HEK293 (cell line): Measurements from ENCODE around the gene PLCB3.

Experiments used
- CTCF ChIA-PET: fragments of 350-600 bp; formaldehyde crosslinking; extraction: SDS; loops from one replicate; lab custom pipeline; 2021; ENCODE audit warnings: antibody characterized with exemption; lab: Yijun Ruan, JAX
- POLR2A ChIA-PET: fragments of 300-600 bp; formaldehyde crosslinking; extraction: SDS; loops from one replicate; lab custom pipeline; 2020; ENCODE audit warnings: antibody characterized with exemption, inconsistent platforms; lab: Yijun Ruan, JAX
- H3K27ac ChIP-seq: fragments of 200-500 bp; sonication (Bioruptor generic); 2 replicates; pipeline ENCODE4 v1.5.1; 2014; ENCODE audit warnings: low read depth, low read length, control low read depth, inconsistent platforms; ENCODE audit errors: extremely low read depth
- H3K36me3 ChIP-seq, 2 experiments: fragments of 200-500 bp in 1 of 2; sonication (Bioruptor generic) in 1 of 2; 1 replicate in 1 of 2; 2 replicates in 1 of 2; pipeline ENCODE4 v1.5.1; 2014 to 2017; ENCODE audit warnings: inconsistent platforms in 2 of 2, low read length in 2 of 2; ENCODE audit not compliant: control insufficient read depth in 2 of 2, insufficient read depth in 1 of 2
- H3K4me1 ChIP-seq: fragments of 200-500 bp; sonication (Bioruptor generic); 2 replicates; pipeline ENCODE4 v1.5.1; 2014; ENCODE audit warnings: mild to moderate bottlenecking, low read length, inconsistent platforms; ENCODE audit not compliant: control insufficient read depth, insufficient read depth
- H3K4me3 ChIP-seq: 2 replicates; pipeline ENCODE4 v1.5.1; 2011; ENCODE audit warnings: low read depth, mild to moderate bottlenecking, control low read depth, low read length, moderate library complexity
- H3K9me3 ChIP-seq: fragments of 200-500 bp; sonication (Bioruptor generic); 2 replicates; pipeline ENCODE4 v1.5.1; 2014; ENCODE audit warnings: low read depth, low read length, inconsistent platforms; ENCODE audit not compliant: control insufficient read depth, insufficient read depth
- GLI4 ChIP-seq: fragments of 450-650 bp; formaldehyde crosslinking; IDR thresholded peaks from 2 replicates; pipeline ENCODE4 v1.5.1; 2016; ENCODE audit warnings: missing biosample characterization, missing genetic modification characterization
- HOXD13 ChIP-seq: sonication (generic); formaldehyde crosslinking; IDR thresholded peaks from 2 replicates; pipeline ENCODE4 v1.8.0; 2022; ENCODE audit warnings: missing genetic modification reagents, borderline replicate concordance
- KLF7 ChIP-seq: fragments of 450-650 bp; formaldehyde crosslinking; IDR thresholded peaks from 2 replicates; pipeline ENCODE4 v1.5.1; 2016; ENCODE audit warnings: missing biosample characterization, missing genetic modification characterization, borderline replicate concordance
- KLF8 ChIP-seq: fragments of 450-650 bp; formaldehyde crosslinking; IDR thresholded peaks from 2 replicates; pipeline ENCODE4 v1.5.1; 2016; ENCODE audit warnings: missing biosample characterization, missing genetic modification characterization
- OSR2 ChIP-seq: fragments of 450-650 bp; formaldehyde crosslinking; IDR thresholded peaks from 2 replicates; pipeline ENCODE4 v1.5.1; 2016; ENCODE audit warnings: missing biosample characterization, missing genetic modification characterization
- SP3 ChIP-seq: fragments of 450-650 bp; formaldehyde crosslinking; IDR thresholded peaks from 2 replicates; pipeline ENCODE4 v1.5.1; 2016; ENCODE audit warnings: missing biosample characterization, missing genetic modification characterization
- ZIC2 ChIP-seq: fragments of 450-650 bp; formaldehyde crosslinking; IDR thresholded peaks from 2 replicates; pipeline ENCODE4 v1.5.1; 2016; ENCODE audit warnings: missing biosample characterization, missing genetic modification characterization
- ZNF292 ChIP-seq: fragments of 450-650 bp; formaldehyde crosslinking; IDR thresholded peaks from 2 replicates; pipeline ENCODE4 v1.5.1; 2016; ENCODE audit warnings: low read depth, missing biosample characterization, missing genetic modification characterization, borderline replicate concordance
- ZNF48 ChIP-seq: fragments of 450-650 bp; formaldehyde crosslinking; IDR thresholded peaks from 2 replicates; pipeline ENCODE4 v1.5.1; 2016; ENCODE audit warnings: missing biosample characterization, missing genetic modification characterization
- ZNF514 ChIP-seq: fragments of 450-650 bp; formaldehyde crosslinking; IDR thresholded peaks from 2 replicates; pipeline ENCODE4 v1.5.1; 2016; ENCODE audit warnings: missing biosample characterization, missing genetic modification characterization
- ZNF677 ChIP-seq: fragments of 450-650 bp; IDR thresholded peaks from 2 replicates; pipeline ENCODE4 v1.5.0; 2018; ENCODE audit warnings: missing biosample characterization, mild to moderate bottlenecking, missing genetic modification characterization, moderate library complexity
- ZNF76 ChIP-seq: fragments of 450-650 bp; formaldehyde crosslinking; IDR thresholded peaks from 2 replicates; pipeline ENCODE4; 2016; ENCODE audit warnings: low read depth, missing biosample characterization, missing genetic modification characterization, borderline replicate concordance
- TF ChIP-seq, protein P1 (sequence below): fragments of 450-650 bp; formaldehyde crosslinking; IDR thresholded peaks from 2 replicates; pipeline ENCODE4 v1.5.1; 2016; ENCODE audit warnings: missing biosample characterization, missing genetic modification characterization
- TF ChIP-seq, protein P2 (sequence below): fragments of 450-650 bp; formaldehyde crosslinking; IDR thresholded peaks from 2 replicates; pipeline ENCODE4 v1.5.1; 2016; ENCODE audit warnings: missing biosample characterization, missing genetic modification characterization
- TF ChIP-seq, protein P3 (sequence below): fragments of 450-650 bp; formaldehyde crosslinking; IDR thresholded peaks from 2 replicates; pipeline ENCODE4 v1.5.1; 2016; ENCODE audit warnings: missing biosample characterization, missing genetic modification characterization

Gene PLCB3

DNA sequence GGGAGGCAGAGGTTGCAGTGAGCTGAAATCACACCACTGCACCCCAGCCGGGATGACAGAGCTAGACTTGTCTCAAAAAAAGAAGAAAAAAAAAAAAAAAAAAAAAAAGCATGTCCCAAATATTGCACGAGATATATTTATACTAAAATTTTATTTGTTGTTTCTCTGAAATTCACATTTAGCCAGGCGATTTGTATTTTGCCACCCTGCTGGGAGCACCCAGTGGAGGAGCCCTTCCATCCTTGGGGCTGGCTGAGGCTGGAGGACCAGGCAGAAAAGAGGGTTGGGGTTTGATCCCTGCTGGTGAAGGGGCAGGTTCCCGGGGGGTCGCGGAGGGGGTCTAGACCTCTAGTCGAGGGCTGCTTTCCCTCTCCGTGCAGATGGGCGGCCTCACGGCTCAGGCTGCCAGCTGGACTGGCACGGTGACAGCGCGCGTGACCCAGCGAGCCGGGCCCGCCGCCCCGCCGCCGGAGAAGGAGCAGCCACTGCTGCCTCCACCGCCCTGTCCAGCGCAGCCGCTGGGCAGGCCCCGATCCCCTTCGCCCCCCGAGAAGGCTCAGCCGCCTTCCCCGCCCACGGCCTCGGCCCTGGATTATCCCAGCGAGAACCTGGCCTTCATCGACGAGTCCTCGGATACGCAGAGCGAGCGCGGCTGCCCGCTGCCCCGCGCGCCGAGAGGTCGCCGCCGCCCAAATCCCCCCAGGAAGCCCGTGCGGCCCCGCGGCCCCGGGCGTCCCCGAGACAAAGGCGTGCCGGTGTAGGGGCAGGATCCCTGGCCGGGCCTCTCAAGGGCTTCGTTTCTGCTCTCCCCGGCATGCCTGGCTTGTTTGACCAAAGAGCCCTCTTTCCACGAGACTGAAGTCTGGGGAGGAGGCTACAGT lies 47.9 kb downstream of the PLCB3 start:
- Histone ChIP-seq H3K9me3 (no peaks in the 10 kb centered on the region), H3K4me3 (no peak overlapping the region), H3K4me1 (no peaks in the 10 kb centered on the region), H3K36me3 (no peaks in the 10 kb centered on the region), H3K27ac (no peak overlapping the region)
- no peak for TF ChIP-seq ZNF292 (tag by site-specific recombination)
- TF ChIP-seq HOXD13 (CRISPR knock-in tag): no peak
- TF ChIP-seq SP3: no peak
- TF ChIP-seq ZNF514 (tag by site-specific recombination): no peak
- TF ChIP-seq KLF8 (tag by site-specific recombination): no peak
- TF ChIP-seq OSR2: no peak
- TF ChIP-seq, protein P1, sequence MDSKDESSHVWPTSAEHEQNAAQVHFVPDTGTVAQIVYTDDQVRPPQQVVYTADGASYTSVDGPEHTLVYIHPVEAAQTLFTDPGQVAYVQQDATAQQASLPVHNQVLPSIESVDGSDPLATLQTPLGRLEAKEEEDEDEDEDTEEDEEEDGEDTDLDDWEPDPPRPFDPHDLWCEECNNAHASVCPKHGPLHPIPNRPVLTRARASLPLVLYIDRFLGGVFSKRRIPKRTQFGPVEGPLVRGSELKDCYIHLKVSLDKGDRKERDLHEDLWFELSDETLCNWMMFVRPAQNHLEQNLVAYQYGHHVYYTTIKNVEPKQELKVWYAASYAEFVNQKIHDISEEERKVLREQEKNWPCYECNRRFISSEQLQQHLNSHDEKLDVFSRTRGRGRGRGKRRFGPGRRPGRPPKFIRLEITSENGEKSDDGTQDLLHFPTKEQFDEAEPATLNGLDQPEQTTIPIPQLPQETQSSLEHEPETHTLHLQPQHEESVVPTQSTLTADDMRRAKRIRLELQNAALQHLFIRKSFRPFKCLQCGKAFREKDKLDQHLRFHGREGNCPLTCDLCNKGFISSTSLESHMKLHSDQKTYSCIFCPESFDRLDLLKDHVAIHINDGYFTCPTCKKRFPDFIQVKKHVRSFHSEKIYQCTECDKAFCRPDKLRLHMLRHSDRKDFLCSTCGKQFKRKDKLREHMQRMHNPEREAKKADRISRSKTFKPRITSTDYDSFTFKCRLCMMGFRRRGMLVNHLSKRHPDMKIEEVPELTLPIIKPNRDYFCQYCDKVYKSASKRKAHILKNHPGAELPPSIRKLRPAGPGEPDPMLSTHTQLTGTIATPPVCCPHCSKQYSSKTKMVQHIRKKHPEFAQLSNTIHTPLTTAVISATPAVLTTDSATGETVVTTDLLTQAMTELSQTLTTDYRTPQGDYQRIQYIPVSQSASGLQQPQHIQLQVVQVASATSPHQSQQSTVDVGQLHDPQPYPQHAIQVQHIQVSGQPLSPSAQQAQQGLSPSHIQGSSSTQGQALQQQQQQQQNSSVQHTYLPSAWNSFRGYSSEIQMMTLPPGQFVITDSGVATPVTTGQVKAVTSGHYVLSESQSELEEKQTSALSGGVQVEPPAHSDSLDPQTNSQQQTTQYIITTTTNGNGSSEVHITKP (tag by site-specific recombination): no peak
- TF ChIP-seq GLI4 (tag by site-specific recombination): no peak
- no peak for TF ChIP-seq ZNF48 (tag by site-specific recombination)
- TF ChIP-seq ZNF76 (tag by site-specific recombination): no peak
- no peak for TF ChIP-seq ZNF677 (tag by site-specific recombination)
- ChIA-PET CTCF (no interaction called here), POLR2A (interaction anchor here (0.6 to 0.7 kb wide), 3 partner anchors 14 to 96 kb away, joined by 3 to 4 read pairs (median 4); partner anchors contain the start of gene GPR137)

DNA sequence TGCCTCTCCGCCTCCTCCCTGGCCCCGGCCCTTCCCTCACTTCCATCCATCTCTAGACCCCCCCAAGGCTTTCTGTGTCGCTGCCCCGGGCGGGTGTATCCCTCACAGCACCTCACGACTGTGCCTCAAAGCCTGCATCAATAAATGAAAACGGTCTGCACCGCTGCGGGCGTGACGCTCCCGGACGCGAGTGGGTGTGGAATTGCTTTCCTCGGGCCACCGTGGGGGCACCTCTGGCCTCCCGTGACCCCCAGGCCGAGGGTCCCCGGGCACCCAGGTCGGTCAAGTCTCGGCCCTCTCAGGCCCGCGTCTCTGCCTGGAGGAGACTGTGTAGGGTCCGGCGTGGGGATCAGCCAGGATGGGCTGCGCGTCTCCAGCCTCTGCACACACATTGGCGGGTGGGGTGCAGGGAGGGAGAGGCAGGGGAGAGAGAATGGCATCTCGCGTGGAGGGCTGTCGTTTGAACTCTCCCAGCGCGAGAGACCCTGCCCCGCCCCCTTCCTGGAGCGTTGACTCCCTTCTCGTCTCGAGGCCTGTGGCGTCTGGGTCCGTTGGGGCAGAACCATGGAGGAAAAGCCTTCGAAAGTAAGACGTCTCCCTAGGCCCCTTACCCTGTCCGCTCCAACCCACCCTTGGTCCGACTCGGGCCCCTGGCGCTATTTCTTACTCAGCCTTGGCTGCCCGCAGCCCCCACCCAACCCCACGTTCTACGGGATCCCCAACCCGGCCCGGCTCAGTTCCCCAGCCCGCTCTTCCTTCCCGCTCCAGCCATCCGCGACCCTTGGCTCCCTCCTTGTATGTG lies 48.7 kb downstream of the PLCB3 start, which contains the start of gene CATSPERZ:
Gene CATSPERZ (plus strand): TSS at position 512 of the 802 bp plus-strand sequence. CDS start 53 bp downstream, at position 565.
- peak within 1 kb of the TSS; percentile 18 for H3K4me3 ChIP-seq
- H3K4me1 ChIP-seq: no peaks in the 10 kb centered on the region
- TF ChIP-seq, protein P2, sequence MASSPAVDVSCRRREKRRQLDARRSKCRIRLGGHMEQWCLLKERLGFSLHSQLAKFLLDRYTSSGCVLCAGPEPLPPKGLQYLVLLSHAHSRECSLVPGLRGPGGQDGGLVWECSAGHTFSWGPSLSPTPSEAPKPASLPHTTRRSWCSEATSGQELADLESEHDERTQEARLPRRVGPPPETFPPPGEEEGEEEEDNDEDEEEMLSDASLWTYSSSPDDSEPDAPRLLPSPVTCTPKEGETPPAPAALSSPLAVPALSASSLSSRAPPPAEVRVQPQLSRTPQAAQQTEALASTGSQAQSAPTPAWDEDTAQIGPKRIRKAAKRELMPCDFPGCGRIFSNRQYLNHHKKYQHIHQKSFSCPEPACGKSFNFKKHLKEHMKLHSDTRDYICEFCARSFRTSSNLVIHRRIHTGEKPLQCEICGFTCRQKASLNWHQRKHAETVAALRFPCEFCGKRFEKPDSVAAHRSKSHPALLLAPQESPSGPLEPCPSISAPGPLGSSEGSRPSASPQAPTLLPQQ (tag by site-specific recombination): no peak
- TF ChIP-seq, protein P3, sequence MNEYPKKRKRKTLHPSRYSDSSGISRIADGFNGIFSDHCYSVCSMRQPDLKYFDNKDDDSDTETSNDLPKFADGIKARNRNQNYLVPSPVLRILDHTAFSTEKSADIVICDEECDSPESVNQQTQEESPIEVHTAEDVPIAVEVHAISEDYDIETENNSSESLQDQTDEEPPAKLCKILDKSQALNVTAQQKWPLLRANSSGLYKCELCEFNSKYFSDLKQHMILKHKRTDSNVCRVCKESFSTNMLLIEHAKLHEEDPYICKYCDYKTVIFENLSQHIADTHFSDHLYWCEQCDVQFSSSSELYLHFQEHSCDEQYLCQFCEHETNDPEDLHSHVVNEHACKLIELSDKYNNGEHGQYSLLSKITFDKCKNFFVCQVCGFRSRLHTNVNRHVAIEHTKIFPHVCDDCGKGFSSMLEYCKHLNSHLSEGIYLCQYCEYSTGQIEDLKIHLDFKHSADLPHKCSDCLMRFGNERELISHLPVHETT (tag by site-specific recombination): no peak
- no peak for TF ChIP-seq KLF7 (tag by site-specific recombination)
- TF ChIP-seq ZIC2 (tag by site-specific recombination): no peak
- H3K27ac ChIP-seq: no peak within 1 kb of the TSS
- no peaks in the 10 kb centered on the region for H3K36me3 ChIP-seq
- H3K9me3 ChIP-seq: no peaks in the 10 kb centered on the region
- ChIA-PET POLR2A (interaction anchor here (0.7 to 2.0 kb wide), 9 partner anchors 15 to 115 kb away, joined by 3 to 9 read pairs (median 4); partner anchors contain the start of genes BAD, FKBP2, GPR137 and STIP1), CTCF (interaction anchor here (0.6 to 5.8 kb wide), 19 partner anchors 7 to 150 kb away, joined by 3 to 81 read pairs (median 9); partner anchors contain the start of genes BAD, FERMT3, PLCB3 and PRDX5)
